Suppressor macrophage treated with lipopolysaccharide for 1 hour (primary cell): ENCODE data around the gene NUBPL.
"Not testable (repeated sequence)": the region's sequence is repeated elsewhere in the genome, so short reads cannot be mapped to it uniquely, and the experiment has no call there.

Experiments
- DNase-seq, 3 donors: peaks; one replicate each; pipeline ENCODE4 v3.0.0-alpha.2; 2020 to 2022

Gene NUBPL

DNA sequence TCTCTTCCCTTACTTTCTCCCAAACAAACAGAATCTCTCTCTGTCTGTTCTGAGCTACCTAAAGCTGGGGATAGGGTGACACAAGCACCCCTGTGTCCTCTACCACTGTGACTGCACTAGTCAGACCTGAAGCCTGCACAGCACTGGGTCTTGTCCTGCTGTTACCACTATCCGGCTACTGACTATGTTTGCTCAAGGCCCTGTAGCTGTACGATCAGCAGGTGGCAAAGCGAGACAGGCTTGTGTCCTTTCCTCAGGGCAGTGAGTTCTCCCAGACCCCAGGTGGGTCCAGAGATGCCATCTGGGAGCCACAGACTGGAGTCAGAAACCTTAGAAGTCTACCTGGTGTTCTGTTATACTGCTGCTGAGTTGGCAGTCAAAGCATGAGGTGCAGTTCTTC lies 116.4 kb downstream of the NUBPL start:
- DNase-seq = no peak

GRCh38 chr14:31678421-31679249 lies 117.4 kb downstream of the NUBPL start:
- DNase-seq = no peak

DNA sequence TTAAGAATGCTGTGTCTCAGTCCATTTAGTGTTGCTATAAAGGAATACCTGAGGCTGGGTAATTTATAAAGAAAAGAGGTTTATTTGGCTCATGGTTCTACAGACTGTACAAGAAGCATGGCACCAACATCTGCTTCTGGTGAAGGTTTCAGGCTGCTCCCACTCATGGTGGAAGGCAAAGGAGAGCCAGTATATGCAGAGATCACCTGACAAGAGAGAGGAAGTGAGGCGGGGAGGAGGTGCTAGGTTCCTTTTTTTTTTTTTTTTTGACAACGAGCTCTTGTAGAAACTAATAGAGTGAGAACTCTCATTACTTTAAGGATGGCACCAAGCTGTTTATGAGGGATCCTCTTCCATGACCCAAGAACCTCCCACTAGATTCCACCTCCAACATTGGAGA lies 121.6 kb downstream of the NUBPL start:
- DNase-seq = no peak

DNA sequence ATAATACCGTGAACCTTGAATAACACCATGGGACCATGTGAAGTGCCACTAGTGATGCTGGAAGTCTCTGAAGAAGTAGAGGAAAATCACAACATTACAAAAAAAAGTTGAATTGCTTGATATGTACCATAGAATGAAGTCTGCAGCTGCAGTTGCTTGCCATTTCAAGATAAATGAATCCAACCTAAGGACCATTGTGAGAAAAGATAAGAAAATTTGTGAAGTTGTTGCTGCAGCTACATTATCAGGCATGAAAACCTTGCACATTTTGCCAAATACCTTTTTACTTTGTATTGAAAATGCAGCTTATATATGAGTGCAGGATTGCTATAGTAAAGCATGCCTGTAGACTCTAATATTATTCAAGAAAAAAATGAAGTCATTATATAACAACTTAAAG lies 126.5 kb downstream of the NUBPL start:
- no peak for DNase-seq

GRCh38 chr14:31690056-31690455 lies 128.9 kb downstream of the NUBPL start:
- no peak for DNase-seq

GRCh38 chr14:31692376-31692781 lies 131.2 kb downstream of the NUBPL start:
- DNase-seq = no peak

DNA sequence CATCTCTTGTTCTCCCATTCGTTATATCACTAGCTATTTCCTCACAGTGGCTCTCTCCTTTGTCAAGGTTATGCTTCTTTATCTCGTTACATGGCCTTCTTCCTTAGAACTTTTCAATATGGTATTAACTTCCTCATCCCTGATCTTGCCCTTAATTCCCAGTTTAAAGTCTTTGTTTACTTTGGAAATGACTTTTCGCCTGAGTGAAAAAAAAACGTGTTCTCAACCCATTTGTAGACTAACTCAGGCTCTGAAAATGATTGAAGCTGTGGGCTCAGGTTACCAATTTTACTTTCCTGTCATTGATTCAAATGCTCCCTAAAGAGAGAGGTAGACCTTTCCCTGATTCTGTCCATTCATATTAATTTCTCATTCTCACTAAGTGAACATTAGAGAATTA lies 135.2 kb downstream of the NUBPL start:
- DNase-seq = no peak

DNA sequence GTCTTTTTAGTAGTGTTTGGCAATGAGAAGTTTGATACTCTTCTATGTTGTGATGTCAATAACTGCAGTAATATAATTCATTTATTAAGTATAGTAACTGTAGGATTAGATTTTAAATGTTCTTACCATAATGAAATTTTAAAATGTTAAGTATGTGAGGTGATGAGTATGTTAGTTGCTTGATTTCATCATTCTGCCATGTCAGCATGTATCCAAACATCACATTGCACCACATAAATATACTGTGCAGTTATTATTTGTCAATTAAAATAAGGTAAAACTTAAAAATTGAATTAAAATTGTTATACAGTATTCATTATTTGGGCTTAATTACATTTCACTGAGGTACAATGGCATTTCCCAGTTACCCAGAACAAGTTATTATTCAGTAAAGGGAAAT lies 138.6 kb downstream of the NUBPL start:
- no peak for DNase-seq

GRCh38 chr14:31700282-31701074 lies 139.3 kb downstream of the NUBPL start:
- DNase-seq = no peak

- DNase-seq = no peak
Measured at GRCh38 chr14:31702130-31702529, 140.9 kb downstream of the NUBPL start.

DNA sequence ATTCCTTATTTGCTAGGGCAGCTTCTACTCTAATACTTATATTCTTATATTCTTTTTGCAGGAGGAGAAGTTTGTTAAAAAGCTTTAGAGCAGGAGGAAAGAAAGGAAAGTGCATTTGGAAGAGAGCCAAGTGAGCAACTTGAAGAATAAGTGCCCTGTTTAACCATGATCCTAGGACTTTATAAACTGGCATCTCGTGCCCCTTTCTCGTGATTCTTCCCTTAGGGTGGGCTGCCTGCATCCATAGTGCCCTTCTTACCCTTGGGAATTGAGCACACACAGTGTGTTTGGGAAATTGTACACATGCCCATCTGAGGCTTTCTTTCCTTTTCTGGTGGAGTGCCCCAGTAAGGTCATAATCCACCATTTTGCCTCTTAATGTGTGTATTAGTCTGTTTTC lies 141.9 kb downstream of the NUBPL start:
- DNase-seq = no peak

DNA sequence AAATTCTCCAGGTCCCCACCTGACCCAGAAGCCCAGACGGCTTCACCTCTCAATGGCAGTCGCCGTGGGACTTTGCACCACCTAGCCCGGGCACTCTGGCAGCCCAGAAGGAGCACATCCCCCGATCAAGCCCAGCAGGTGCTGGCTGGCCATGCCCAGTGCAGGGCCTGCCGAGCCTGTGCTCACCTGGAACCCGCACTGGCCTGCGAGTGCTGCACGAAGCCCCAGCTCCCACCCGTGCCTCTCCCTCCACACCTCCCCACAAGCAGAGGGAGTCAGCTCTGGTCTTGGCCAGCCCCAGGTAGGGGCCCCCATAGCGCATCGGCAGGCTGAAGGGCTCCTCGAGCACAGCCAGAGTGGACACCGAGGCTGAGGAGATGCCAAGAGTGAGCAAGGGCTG lies 144.5 kb downstream of the NUBPL start:
- DNase-seq = no peak

GRCh38 chr14:31708661-31709060 lies 147.5 kb downstream of the NUBPL start:
- not testable (repeated sequence) for DNase-seq

- no peak for DNase-seq
Measured at GRCh38 chr14:31712244-31713127, 151.3 kb downstream of the NUBPL start.

DNA sequence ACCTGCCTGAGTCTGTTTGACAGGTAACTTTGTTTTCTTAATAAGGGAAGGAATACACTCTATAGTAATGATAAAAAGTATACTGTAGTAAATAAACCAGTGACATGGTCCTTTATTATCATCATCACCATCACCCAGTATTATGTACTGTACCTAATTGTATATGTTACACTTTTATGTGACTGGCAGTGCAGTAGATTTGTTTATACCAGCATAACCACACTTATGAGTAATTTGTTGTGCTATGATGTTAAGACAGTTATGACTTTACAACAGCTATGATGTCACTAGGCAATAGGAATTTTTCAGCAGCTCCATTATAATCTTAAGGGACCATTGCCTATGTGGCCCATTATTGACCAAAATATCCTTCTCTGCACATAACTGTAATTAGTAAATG lies 155.0 kb downstream of the NUBPL start:
- no peak for DNase-seq

DNA sequence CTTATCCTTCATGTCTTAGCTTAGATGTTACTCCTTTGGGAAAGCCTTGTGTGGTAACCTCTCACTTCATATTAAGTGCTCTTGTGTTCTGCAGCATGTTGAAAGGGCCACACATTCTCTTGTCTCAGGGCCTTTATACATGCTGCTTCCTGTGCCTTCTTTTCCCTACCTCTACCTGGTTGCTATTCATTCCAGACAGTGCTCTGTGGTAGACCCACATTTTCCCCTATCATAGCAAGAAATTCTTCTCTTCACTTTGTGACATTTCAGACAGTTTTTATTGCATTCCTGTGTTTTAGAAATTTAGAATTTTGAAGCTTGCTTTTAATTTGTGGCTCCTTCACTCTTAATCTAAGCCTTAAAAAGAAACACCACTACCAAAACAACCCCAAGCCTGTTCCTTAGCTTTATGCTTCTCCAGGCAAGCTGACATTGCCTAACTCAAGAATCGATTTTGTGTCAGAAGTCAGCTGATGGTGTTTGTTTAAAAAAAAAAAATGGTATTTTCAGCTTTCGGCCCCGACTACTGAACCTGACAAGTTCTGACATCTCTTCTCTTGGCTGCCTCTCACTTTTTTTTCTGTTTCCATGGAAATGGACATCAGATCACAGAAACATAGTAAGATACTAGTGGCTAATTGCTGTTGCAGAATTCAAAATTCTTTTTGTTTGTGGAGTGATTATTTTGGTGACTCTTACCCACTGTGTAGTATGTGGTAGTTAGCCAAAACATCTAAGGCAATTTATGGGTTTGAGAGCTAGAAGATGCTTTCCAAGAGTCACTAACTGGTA lies 156.3 kb downstream of the NUBPL start:
- DNase-seq = no peak

DNA sequence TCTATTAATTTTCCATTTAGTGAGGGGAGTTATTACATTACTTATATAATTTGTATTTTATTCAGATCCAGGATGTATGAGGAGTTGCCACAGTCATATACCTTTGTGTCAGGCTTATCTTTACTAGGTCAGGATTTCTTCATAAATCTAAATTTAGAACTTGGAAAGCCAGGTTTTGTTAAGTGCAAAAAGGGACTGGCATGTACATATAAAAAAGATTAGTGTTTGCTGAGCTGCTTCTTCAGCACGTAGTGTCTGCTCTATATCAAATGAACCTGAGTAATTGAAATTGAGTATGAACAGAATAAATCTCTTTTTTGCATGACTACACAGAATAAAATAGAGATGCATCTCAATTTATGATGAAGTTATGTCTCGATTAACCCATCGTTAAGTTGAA lies 157.4 kb downstream of the NUBPL start:
- DNase-seq = no peak

- DNase-seq = no peak
Measured at GRCh38 chr14:31718985-31719384, 157.8 kb downstream of the NUBPL start.

GRCh38 chr14:31726337-31726736 lies 165.1 kb downstream of the NUBPL start:
- DNase-seq = no peak

DNA sequence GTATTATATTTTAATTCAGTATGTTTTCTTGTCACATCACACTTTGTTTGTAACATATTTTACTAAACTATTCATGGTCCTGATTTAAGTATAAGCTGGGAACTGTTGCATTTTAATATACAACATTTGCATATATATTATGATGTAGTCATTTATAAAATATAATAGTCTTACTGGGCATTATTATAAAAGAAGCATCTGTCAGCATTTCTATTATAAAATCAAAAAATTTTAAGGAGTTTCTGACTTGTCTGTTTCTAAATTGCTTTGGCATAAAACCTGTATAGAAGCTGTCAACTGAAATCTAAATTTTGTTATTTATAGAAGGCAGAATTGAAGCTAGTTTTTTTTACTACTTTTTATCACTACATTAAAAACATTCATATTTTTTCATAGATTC lies 166.6 kb downstream of the NUBPL start:
- DNase-seq = no peak

DNA sequence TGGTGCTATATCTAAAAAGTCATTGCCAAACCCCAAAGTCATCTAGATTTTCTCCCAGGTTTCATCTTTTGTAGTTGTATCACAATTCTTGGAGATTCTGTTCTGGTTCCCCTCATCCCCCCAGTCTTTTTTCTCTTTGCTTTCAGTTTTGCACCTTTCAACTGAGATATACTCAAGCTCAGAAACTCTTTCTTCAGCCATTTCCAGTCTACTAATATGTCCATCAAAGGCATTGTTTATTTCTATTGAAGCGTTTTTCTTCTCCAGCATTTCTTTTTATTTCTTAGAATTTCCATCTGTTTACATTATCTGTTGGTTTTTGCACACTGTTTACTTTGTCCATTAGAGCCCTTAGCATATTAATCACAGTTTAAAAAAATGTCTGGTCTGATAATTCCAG lies 179.5 kb downstream of the NUBPL start:
- DNase-seq = no peak

DNA sequence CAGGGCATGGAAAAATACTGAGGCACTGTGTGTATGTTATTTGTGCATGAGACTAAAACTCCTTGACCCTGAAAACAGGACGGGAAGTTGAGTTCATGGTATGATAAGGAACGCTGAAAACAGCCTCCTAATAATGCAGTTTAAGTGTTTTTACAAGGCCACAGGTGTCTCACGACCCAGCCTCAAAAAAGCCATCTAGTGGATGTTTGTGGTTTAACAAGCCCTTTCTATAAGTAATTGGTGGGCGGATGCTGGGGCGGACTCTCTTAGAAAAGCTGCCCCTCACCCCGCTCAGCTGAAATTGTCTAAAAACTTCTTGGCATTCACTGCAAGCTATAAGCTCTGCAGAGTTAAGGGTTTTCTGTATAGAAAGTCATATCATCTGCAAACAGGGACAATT lies 184.5 kb downstream of the NUBPL start:
- no peak for DNase-seq
